DOHH2 (cell line): ENCODE measurements around the gene MTM1.

Experiments
- H3F3A ChIP-seq: fragments of 200-600 bp; sonication (generic), shearing (Covaris generic); 2 replicates; pipeline ENCODE4 v1.6.0; 2016; ENCODE audit warnings: antibody characterized with exemption, mild to moderate bottlenecking; ENCODE audit not compliant: control insufficient read depth, insufficient read depth
- H3K27ac ChIP-seq: fragments of 200-600 bp; sonication (generic); 2 replicates; pipeline ENCODE4 v1.5.1; 2014; ENCODE audit warnings: low read depth, mild to moderate bottlenecking, low read length, moderate library complexity
- H3K27me3 ChIP-seq: fragments of 200-600 bp; sonication (generic); 2 replicates; pipeline ENCODE4 v1.6.1; 2014; ENCODE audit warnings: mild to moderate bottlenecking, low read length, mixed read lengths; ENCODE audit not compliant: control insufficient read depth
- H3K36me3 ChIP-seq: fragments of 200-600 bp; sonication (generic); 2 replicates; pipeline ENCODE4 v1.6.1; 2014; ENCODE audit warnings: mild to moderate bottlenecking, low read length, moderate library complexity, mixed read lengths; ENCODE audit not compliant: control insufficient read depth
- H3K4me1 ChIP-seq: fragments of 200-600 bp; sonication (generic); 2 replicates; pipeline ENCODE4 v1.6.1; 2014; ENCODE audit warnings: mild to moderate bottlenecking, low read length, mixed read lengths; ENCODE audit not compliant: control insufficient read depth
- H3K4me2 ChIP-seq: fragments of 200-600 bp; sonication (generic); 2 replicates; pipeline ENCODE4 v1.6.0; 2014; ENCODE audit warnings: mild to moderate bottlenecking, low read length, moderate library complexity
- H3K4me3 ChIP-seq: fragments of 200-600 bp; sonication (generic); 2 replicates; pipeline ENCODE4 v1.5.1; 2014; ENCODE audit warnings: mild to moderate bottlenecking, low read length, mixed read lengths
- H3K79me2 ChIP-seq: fragments of 200-600 bp; sonication (generic); 2 replicates; pipeline ENCODE4 v1.6.1; 2014; ENCODE audit warnings: mild to moderate bottlenecking, low read length, mixed read lengths; ENCODE audit not compliant: control insufficient read depth
- H3K9me2 ChIP-seq: fragments of 200-600 bp; sonication (generic); replicated peaks from 2 replicates; pipeline ENCODE4 v1.6.1; 2014; ENCODE audit warnings: mild to moderate bottlenecking, low read length, mixed read lengths; ENCODE audit not compliant: control insufficient read depth
- H3K9me3 ChIP-seq: fragments of 200-600 bp; sonication (generic); 2 replicates; pipeline ENCODE4 v1.6.1; 2014; ENCODE audit warnings: antibody characterized with exemption, low read length, mixed read lengths; ENCODE audit not compliant: control insufficient read depth, insufficient read depth
- H4K20me1 ChIP-seq: fragments of 200-600 bp; sonication (generic); 2 replicates; pipeline ENCODE4 v1.6.0; 2014; ENCODE audit warnings: low read depth, mild to moderate bottlenecking, antibody characterized with exemption, low read length, moderate library complexity; ENCODE audit not compliant: control insufficient read depth, insufficient read depth
- CTCF ChIP-seq: fragments of 200-600 bp; sonication (generic); IDR thresholded peaks from one replicate; pipeline ENCODE4 v1.5.1; 2014; ENCODE audit warnings: antibody characterized with exemption, mild to moderate bottlenecking, low read depth, low read length; ENCODE audit not compliant: poor library complexity, severe bottlenecking
- EZH2phosphoT487 ChIP-seq: fragments of 200-600 bp; sonication (generic); IDR thresholded peaks from 2 replicates; pipeline ENCODE4 v1.6.1; 2017; ENCODE audit warnings: borderline replicate concordance, mild to moderate bottlenecking, antibody characterized with exemption, low read length, moderate library complexity, mixed read lengths

The MTM1 gene

GRCh38 chrX:150599226-150599625 is 30.8 kb downstream of the MTM1 start:
- no peak overlapping the region for H3K27ac ChIP-seq

GRCh38 chrX:150602296-150602695 is 33.9 kb downstream of the MTM1 start:
- Histone ChIP-seq H3K9me3 (no peaks in the 10 kb centered on the region), H3K27me3 (no peaks in the 10 kb centered on the region), H3K4me1 (no peaks in the 10 kb centered on the region), H3K9me2 (no peaks in the 10 kb centered on the region), H3F3A (no peaks in the 10 kb centered on the region), H4K20me1 (no peaks in the 10 kb centered on the region), H3K79me2 (no peaks in the 10 kb centered on the region), H3K4me3 (no peak overlapping the region), H3K27ac (no peak overlapping the region), H3K4me2 (no peak overlapping the region), H3K36me3 (0 out of 2 replicates have a peak, but pooled peaks cover under 1% of the 10 kb centered on the region)
- TF ChIP-seq CTCF (no peak), EZH2phosphoT487 (no peak)

More at GRCh38 chrX:150599226-150599625, 30.8 kb downstream of the MTM1 start:
- H3K4me3 ChIP-seq, result no peak overlapping the region
- H4K20me1 ChIP-seq, result no peaks in the 10 kb centered on the region
- no peaks in the 10 kb centered on the region for H3K27me3 ChIP-seq
- no peaks in the 10 kb centered on the region for H3K4me1 ChIP-seq
- H3K9me2 ChIP-seq, result no peaks in the 10 kb centered on the region
- H3F3A ChIP-seq, result no peaks in the 10 kb centered on the region
- no peaks in the 10 kb centered on the region for H3K9me3 ChIP-seq
- no peak overlapping the region for H3K4me2 ChIP-seq
- 0 out of 2 replicates have a peak, but pooled peaks cover 4% of the 10 kb centered on the region for H3K36me3 ChIP-seq
- no peaks in the 10 kb centered on the region for H3K79me2 ChIP-seq
- no peak for TF ChIP-seq CTCF
- no peak for TF ChIP-seq EZH2phosphoT487

GRCh38 chrX:150602743-150603142 is 34.3 kb downstream of the MTM1 start:
- no peaks in the 10 kb centered on the region for H3F3A ChIP-seq
- H3K79me2 ChIP-seq, result no peaks in the 10 kb centered on the region

More at GRCh38 chrX:150602743-150603142, 34.3 kb downstream of the MTM1 start:
- no peaks in the 10 kb centered on the region for H3K4me1 ChIP-seq
- no peaks in the 10 kb centered on the region for H4K20me1 ChIP-seq
- TF ChIP-seq EZH2phosphoT487 (no peak), CTCF (no peak)
- no peak overlapping the region for H3K4me2 ChIP-seq
- H3K27me3 ChIP-seq, result no peaks in the 10 kb centered on the region
- H3K27ac ChIP-seq, result no peak overlapping the region
- H3K9me3 ChIP-seq, result no peaks in the 10 kb centered on the region
- H3K9me2 ChIP-seq, result no peaks in the 10 kb centered on the region
- H3K36me3 ChIP-seq, result no peaks in the 10 kb centered on the region
- no peak overlapping the region for H3K4me3 ChIP-seq
